ENCODE measurements around the gene NUP98. TPM values are rescaled to one million over a fixed set of nuclear protein-coding genes. Genes with fewer than 3 reads are reported as not detected.
A peak's percentile ranks its signal among the peaks of the same experiment; 100 is the strongest.

NUP98 gene
- total and polyA plus RNA-seq, 2 experiments from 2014 or later: 20.4 to 110 TPM

GRCh38 chr11:3825473-3826154, 28.3 kb upstream of the NUP98 start:
- Histone ChIP-seq H3K27me3 (no peaks in the 10 kb centered on the region), H3K4me1 (ENCODE audit: low read depth) (no peaks in the 10 kb centered on the region), H3K9me3 (ENCODE audit: low read depth) (no peaks in the 10 kb centered on the region), H3K36me3 (peaks cover 5% of the 10 kb centered on the region), H3K4me3 (no peak overlapping the region), H3K27ac (no peak overlapping the region)
- no peak for DNase-seq (ENCODE audit: low read depth in 1 of 2, low spot score in 1 of 2)
- TF ChIP-seq CTCF (IDR thresholded peaks at IDR 0.05; ENCODE audit: low read depth, low read length): no peak

DNA sequence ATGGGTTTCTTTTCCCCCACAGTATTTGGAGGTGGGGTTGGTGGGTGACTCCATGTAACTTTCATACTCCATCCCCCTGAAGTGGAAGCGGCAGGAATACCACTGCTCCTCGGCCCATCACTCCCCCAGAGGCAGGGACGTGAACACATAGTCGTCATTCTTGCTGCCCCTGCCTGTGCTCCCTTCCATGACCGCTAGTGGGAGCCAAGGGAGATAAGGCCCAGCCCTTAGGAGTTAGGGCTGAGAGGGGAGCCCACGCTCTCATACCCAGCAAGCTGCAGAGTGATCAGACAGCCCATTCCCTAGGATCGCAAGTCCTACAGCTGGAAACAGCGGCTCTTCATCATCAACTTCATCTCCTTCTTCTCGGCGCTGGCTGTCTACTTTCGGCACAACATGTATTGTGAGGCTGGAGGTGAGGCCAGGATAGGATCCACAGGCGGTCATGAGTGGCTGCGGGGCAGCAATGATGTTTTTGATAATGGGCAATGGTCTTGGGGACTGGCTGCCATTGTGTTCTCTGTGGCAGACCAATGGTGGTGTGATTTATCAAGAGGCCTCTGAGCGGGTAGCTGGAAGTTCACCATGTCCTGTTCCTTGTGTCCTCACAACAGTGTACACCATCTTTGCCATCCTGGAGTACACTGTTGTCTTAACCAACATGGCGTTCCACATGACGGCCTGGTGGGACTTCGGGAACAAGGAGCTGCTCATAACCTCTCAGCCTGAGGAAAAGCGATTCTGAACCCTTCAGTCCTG, 27.5 kb upstream of the NUP98 start:
- H3K36me3 ChIP-seq: peaks cover 5% of the 10 kb centered on the region
- H3K4me1 ChIP-seq (ENCODE audit: low read depth): no peaks in the 10 kb centered on the region
- no peaks in the 10 kb centered on the region for H3K9me3 ChIP-seq (ENCODE audit: low read depth)
- no peak overlapping the region for H3K4me3 ChIP-seq
- TF ChIP-seq CTCF (IDR thresholded peaks at IDR 0.05; ENCODE audit: low read depth, low read length): peak; percentile 70
- peak; percentile 69 to 70 for DNase-seq (ENCODE audit: low read depth in 1 of 2, low spot score in 1 of 2)
- H3K27ac ChIP-seq: no peak overlapping the region
- no peaks in the 10 kb centered on the region for H3K27me3 ChIP-seq

- DNase-seq (ENCODE audit: low read depth in 1 of 2, low spot score in 1 of 2): no peak
- Histone ChIP-seq H3K36me3 (peaks cover 5% of the 10 kb centered on the region), H3K27me3 (no peaks in the 10 kb centered on the region), H3K4me3 (no peak overlapping the region), H3K27ac (no peak overlapping the region), H3K4me1 (ENCODE audit: low read depth) (no peaks in the 10 kb centered on the region), H3K9me3 (ENCODE audit: low read depth) (no peaks in the 10 kb centered on the region)
- no peak for TF ChIP-seq CTCF (IDR thresholded peaks at IDR 0.05; ENCODE audit: low read depth, low read length)
Measured at GRCh38 chr11:3823762-3824506, 26.6 kb upstream of the NUP98 start.

GRCh38 chr11:3823303-3823702, 25.9 kb upstream of the NUP98 start:
- Histone ChIP-seq H3K4me1 (ENCODE audit: low read depth) (no peaks in the 10 kb centered on the region), H3K27me3 (no peaks in the 10 kb centered on the region), H3K27ac (no peak overlapping the region), H3K4me3 (no peak overlapping the region), H3K36me3 (peaks cover 5% of the 10 kb centered on the region), H3K9me3 (ENCODE audit: low read depth) (no peaks in the 10 kb centered on the region)
- no peak for TF ChIP-seq CTCF (IDR thresholded peaks at IDR 0.05; ENCODE audit: low read depth, low read length)
- peak in 1 of 2 donors; percentile 77 for DNase-seq (ENCODE audit: low read depth in 1 of 2, low spot score in 1 of 2)

- no peaks in the 10 kb centered on the region for H3K27me3 ChIP-seq
- no peaks in the 10 kb centered on the region for H3K9me3 ChIP-seq (ENCODE audit: low read depth)
- DNase-seq (ENCODE audit: low read depth in 1 of 2, low spot score in 1 of 2): no peak
- TF ChIP-seq CTCF (IDR thresholded peaks at IDR 0.05; ENCODE audit: low read depth, low read length): no peak
- no peaks in the 10 kb centered on the region for H3K4me1 ChIP-seq (ENCODE audit: low read depth)
- peaks cover 3% of the 10 kb centered on the region for H3K36me3 ChIP-seq
- no peak overlapping the region for H3K27ac ChIP-seq
- H3K4me3 ChIP-seq: no peak overlapping the region
Measured at GRCh38 chr11:3822312-3822711, 25.0 kb upstream of the NUP98 start.

Measured in cardiac muscle cell (in vitro differentiated cells and primary cell).